HG03432 (cell line): ENCODE data around the gene ING1.
"Not testable (repeated sequence)": the region's sequence is repeated elsewhere in the genome, so short reads cannot be mapped to it uniquely, and the experiment has no call there.

Experiments
- ATAC-seq: cut with Tn5 transposase; IDR thresholded peaks from one replicate; pipeline ENCODE4 v1.9.1; 2021; ENCODE audit warnings: mild to moderate bottlenecking, moderate library complexity; ENCODE audit not compliant: unreplicated experiment

The ING1 gene

DNA sequence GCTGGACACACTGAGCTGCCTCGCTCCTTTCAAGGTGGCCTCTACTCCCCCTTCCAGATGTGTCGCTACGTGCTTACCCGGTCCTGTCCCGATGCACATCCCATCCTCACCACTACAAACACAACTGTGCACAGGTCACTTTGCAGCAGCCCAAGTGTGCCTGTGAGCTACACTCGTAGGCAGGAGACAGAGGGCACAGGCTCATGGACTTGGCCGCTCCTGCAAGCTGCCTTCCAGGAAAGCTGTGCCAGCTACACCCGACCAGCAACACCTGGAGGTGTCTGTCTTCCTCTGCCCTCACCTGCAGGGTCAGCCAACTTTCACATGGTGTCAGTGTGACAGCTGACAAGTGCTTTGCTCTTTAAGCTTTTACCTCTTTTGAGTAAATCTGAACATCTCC, 23.0 kb upstream of the ING1 start:
- no peak for ATAC-seq

DNA sequence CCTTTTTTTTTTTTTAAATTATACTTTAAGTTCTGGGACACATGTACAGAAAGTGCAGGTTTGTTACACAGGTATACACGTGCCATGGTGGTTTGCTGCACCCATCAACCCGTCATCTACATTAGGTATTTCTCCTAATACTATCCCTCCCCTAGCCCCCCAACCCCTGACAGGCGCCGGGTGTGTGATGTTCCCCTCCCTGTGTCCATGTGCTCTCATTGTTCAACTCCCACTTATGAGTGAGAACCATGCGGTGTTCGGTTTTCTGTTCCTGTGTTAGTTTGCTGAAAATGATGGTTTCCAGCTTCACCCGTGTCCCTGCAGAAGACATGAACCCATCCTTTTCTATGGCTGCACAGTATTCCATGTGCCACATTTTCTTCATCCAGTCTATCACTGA, 17.7 kb upstream of the ING1 start:
- not testable (repeated sequence) for ATAC-seq

DNA sequence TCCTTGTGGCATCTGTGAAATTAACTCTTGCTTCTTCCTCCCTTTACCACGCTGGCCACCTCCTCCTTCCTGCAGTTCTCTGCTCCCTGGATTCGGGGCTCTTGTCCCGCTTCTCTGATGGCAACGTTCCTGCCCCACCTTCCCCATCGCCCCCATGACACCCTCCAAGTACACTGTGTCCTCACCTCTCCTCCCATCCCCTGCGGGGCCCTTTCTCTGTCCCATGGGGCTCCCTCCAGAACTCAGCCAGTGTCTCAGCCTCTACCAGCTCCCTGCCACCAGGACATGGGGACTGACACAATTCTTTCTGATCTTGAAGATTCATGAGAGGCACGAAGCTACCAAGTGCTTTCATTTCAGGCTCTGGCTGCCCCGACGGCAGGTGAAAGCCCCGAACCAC, 16.7 kb upstream of the ING1 start:
- no peak for ATAC-seq

DNA sequence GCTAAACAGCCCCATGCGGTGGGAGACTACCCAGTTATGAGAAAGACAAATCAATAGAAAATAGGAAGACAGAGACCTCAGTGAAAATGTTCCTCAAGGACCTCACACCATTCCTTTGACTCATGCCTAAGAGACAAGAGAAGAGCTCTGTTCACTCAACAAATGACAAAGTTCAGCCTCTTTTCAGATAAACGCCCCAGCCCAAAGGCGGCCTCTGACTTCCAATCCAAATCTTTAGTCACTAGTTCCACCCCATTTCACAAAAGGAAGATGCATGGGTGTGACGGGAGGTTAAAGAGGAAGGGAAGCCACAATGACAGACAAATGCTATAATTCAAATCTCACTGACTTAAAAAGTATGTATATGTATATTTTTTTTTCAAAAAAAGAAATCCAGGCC, 15.7 kb upstream of the ING1 start:
- ATAC-seq, result no peak

DNA sequence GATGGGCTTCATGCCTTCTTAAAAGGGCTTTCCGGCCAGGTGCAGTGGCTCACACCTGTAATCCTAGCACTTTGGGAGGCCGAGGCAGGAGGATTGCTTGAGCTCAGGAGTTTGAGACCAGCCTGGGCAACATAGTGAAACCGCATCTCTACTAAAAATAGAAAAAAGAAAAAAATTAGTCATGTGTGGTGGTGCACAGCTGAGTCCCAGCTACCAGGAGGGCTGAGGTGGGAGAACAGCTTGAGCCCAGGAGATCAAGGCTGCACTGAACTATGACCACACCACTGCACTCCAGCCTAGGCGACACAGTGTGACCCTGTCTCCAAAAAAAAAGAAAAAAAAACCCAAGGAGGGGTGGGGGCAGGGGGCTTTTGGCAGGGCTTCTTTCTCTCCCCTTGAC, 14.8 kb upstream of the ING1 start:
- peak; percentile 75 for ATAC-seq

DNA sequence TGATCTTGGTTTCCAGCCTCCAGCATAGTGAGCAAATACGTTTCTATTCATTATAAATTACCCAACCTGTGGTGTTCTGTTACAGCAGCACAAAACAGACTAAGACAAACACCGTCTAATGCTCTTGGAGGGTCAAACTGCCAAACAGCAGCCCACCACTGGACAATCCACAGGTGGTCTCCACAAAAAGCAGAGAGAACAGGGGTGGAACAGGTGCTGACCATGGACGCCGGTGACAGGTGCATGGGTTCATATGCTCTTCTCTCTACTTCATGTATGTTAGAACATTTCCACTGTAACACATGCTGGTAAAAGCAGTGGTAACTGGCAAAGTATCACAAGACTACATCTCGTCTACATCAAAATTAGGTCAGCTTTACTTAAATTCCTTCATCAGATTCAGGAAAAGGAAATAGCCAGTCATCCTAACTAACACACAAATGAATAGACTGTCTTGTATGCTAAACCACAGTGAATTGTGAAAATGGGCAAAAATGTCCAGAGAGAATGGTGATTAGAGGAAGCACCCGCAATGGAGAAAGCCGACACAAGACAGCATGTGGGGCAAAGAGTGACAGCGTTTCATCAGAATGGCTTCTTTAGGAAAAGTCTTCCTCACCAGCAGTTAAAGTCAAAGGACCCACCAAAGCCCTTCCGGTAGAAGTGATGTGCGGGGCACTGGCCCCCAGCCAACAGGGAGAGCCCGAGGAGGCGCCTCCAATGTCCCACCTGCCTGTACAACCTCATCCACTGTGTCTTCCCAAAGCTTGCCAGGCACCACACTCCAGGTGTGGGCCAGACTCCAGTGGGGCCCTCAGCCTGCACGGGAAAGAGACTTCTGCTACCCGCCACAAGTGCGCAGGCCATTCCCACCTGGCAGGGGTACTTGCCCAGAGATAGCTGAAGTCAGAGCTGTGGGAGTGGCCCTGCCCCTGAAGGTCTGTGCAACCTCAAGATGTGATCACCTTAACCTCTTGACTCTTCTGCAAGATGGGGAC, 14.1 kb upstream of the ING1 start:
- ATAC-seq, result no peak

- ATAC-seq, result no peak
Measured at GRCh38 chr13:110700186-110700585, 13.3 kb upstream of the ING1 start.

- ATAC-seq, result no peak
Measured at GRCh38 chr13:110700641-110701040, 12.9 kb upstream of the ING1 start.

DNA sequence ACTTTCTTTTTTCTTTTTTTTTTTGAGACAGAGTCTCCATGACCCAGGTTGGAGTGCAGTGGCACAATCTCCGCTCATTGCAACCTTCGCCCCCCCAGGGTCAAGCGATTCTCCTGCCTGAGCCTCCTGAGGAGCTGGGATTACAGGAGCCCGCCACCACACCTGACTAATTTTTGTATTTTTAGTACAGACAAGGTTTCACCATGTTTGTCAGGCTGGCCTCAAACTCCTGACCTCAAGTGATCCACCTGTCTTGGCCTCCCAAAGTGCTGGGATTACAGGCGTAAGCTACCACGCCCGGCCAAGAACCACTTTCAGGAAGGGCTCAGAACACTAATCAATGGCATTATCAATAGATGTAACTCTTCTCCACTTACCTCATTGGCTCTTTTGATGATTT, 12.4 kb upstream of the ING1 start:
- not testable (repeated sequence) for ATAC-seq

GRCh38 chr13:110702089-110702488, 11.4 kb upstream of the ING1 start:
- ATAC-seq, result no peak

DNA sequence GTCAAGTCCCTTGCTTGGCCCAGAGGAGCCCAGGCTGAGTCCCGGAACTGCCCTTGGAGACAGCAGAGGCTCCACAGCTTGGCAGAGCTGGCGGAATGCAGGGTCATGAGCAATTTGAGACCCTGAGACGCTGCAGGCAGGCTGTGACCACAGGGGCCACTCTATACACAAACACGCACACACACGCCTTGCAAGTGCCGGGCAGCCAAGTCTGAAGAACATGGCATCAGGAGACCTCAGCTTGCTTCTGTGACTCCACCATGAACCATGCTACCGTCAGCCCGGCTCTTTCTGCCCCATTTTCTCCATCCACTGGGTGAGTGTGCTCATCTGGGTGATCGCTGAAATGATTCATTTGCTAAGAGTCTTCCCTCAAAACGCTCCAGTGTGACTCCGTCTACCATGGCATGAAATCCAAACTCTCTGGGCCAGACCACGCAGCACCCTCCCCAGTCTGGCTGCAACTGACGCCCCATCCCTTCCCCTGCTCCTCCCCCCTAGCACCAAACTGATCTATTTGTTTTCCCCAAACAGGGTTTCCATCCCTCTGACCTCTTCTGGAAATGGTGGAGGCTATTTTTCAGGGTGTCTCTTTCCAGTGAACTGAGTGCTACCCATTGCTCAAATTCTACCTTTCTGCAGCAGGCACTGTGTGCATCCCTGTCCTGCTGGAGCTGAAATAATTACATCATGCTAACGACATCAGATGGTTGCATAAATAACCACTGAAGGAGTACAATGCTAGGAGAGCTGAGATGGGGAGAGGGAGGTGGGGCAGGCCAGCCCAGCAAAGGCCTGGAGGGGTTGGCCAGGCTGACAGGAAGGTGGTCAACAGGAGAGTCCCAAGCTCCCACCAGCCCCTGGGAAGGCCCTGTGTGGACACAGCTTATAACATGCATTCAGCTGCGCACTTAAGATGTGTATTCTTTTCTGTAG, 10.6 kb upstream of the ING1 start:
- ATAC-seq, result no peak

GRCh38 chr13:110705356-110705825, 8.1 kb upstream of the ING1 start:
- no peak for ATAC-seq

DNA sequence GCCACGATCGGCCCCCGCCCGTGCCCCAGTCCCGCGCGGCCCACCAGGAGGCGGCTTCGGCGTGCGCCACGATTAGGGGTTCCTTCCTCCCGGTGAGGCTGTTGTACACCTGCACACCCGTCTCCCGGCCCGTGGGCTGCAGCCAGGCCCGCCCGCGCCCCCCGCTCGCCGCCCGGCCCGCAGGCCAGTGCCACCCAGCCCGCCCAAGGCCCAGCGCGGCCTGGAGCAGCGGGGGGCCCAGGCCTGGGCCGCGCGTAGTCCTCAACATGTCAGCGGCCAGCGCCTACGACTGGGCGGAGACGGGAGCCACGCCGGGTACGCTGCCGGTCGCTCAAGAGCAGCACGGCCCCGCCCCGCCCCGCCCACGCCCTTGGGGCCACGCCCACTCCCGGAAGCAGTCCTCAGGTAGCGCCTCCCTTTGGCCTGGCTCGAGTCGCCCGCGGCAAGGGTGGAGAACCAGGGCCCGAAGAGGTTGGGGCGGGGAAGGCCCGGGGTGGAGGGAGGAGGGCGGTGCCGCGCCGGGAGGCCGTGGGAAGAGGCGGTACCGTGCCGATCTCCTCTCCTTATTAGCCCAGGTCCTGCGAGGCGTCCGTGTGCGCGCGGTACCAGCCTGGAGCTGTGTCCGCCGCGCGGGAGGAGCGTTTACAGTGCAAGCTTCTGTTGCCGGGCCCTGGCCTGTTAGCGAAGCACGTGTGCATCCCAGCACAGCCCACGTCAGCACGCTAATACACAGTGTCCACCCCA, 7.5 kb upstream of the ING1 start, which contains the start of gene CARS2:
CARS2 (minus strand) TSS at position 291 of the 744 bp plus-strand sequence; CDS start at position 268, 23 bp downstream.
- peak; percentile 96 for ATAC-seq

- no peak for ATAC-seq
Measured at GRCh38 chr13:110706570-110707372, 6.7 kb upstream of the ING1 start.

DNA sequence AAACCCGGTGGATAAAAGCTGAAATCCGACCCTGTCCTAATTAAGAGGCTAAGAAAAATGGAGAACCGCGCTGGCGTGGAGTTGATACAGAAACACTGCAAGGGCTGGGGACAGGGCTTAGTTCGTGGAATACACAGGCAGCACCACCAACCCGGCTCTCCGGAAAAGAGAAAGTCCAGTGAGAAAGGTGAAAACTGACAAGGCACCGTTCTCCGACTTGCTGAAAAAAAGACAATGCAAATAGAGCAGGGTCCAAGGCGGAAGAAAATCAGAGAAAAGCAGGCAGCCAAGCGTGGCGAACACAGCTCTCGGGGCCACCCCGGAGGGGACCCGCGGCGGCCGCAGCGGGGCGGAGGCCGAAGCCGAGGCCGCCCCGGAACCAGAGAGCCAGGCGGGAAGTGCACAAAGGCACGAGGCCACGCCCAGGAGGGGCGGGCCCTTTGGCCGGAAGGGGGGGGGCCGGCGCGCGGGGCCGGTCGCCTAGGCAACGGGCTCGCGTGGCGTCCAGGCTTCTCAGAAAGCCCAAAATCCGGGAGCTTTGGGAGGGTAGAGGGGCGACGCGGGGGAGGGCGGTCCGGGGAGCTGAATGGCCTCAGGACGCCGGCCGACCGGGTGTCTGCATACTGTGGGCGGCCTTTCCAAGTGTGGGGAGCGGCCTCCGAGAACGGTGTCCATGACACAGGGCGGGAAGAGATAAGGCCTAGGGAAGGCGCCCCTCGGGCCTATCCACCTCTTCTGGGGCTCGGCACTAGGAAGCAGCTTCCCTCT, 1.2 kb upstream of the ING1 start:
- ATAC-seq, result peak; percentile 36

GRCh38 chr13:110712849-110713641, 455 bp upstream of the ING1 start:
- ATAC-seq, result peak; percentile 53

- no peak for ATAC-seq
Measured at GRCh38 chr13:110713981-110714796, 689 bp downstream of the ING1 start.
